ENCODE measurements around the gene PRKAR2B.

GRCh38 chr7:107065929-107066247 is 21.4 kb downstream of the PRKAR2B start:
- TF ChIP-seq FOXK2 (IDR thresholded peaks at IDR 0.05) (no peak), SP1 (IDR thresholded peaks at IDR 0.05) (no peak), HDGF (IDR thresholded peaks at IDR 0.05; ENCODE audit: borderline replicate concordance) (no peak), ELF4 (IDR thresholded peaks at IDR 0.05) (no peak), NFRKB (IDR thresholded peaks at IDR 0.05) (no peak), ZNF384 (IDR thresholded peaks at IDR 0.05) (no peak), TARDBP (IDR thresholded peaks at IDR 0.05) (no peak), FOXA1 (IDR thresholded peaks at IDR 0.05) (no peak), LEF1 (IDR thresholded peaks at IDR 0.05; ENCODE audit: borderline replicate concordance) (no peak), FOXM1 (IDR thresholded peaks at IDR 0.05; ENCODE audit: borderline replicate concordance) (no peak)

Measured in HEK293T (cell line).